Measurements from ENCODE around the gene IKZF3.

GRCh38 chr17:39740357-39741111, 123.6 kb downstream of the IKZF3 start:
- TF ChIP-seq TAF1 (IDR thresholded peaks at IDR 0.05; ENCODE audit: low read depth, low read length): no peak
- no peak for TF ChIP-seq POLR2AphosphoS5 (IDR thresholded peaks at IDR 0.05; ENCODE audit: low read depth, low read length)

All from GM12891 (cell line).